Right ventricle myocardium superior (tissue), 1 donor: Measurements from ENCODE around the gene GRPEL2. TPM values are rescaled to one million over a fixed set of nuclear protein-coding genes. Genes with fewer than 3 reads are reported as not detected.

Source experiments
- ATAC-seq: fragments of 200-7000 bp; cut with Tn5 transposase; one replicate; pipeline ENCODE4 v1.9.1; 2020; ENCODE audit warnings: mild to moderate bottlenecking; ENCODE audit not compliant: poor library complexity
- DNase-seq: peaks from one replicate; pipeline ENCODE4 v3.0.0-alpha.2; 2020
- intact Hi-C: fragments of 100-400 bp; cut with DNase I; formaldehyde crosslinking; loops from one replicate; pipeline ENCODE4 v1.11.2; 2022
- total RNA-seq: library from RNA; stranded (reverse); fragmentation: NEBNext Ultra II Directional; extraction: Animal tissue kit (Norgen Biotek cat#: 25700); gene quantifications from one replicate; pipeline ENCODE4 v1.2.1, GENCODE V29; 2021
- donor health status: DM: no; HTN: yes; CAD: no; lungs with severe emphysema.

The GRPEL2 gene
- total RNA-seq, 1 donor from 2014 or later = 9.0 TPM

GRCh38 chr5:149315753-149316152 is 29.5 kb upstream of the GRPEL2 start:
- ATAC-seq = no peak
- DNase-seq = no peak
- intact Hi-C loops = loop anchor here (5.0 kb wide), 1 partner anchor 57 kb away; no protein-coding TSS in a partner anchor

GRCh38 chr5:149317281-149318048 is 27.8 kb upstream of the GRPEL2 start:
- no peak for ATAC-seq
- intact Hi-C loops = loop anchor here (5.0 kb wide), 1 partner anchor 55 kb away; no protein-coding TSS in a partner anchor
- DNase-seq = no peak

DNA sequence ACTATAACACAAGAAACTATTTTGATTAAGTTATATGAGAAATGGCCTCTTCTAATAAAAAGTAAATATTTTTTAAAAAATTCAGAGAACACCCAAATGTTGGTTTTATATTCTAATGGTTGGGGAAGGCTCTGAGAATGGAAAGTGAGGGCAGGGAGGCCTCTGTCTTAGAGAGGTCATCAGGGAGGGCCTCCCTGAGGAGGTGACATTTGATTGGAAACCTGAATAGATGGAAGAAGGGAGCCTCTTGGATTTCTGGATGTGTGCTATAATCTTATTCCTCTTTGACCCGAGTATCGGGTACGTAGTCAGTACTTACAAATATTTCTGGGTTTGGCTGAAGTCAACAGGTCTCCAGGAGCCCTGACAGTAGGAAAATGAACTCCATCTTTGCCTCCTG is 26.1 kb upstream of the GRPEL2 start:
- DNase-seq (no peak), ATAC-seq (no peak)
- intact Hi-C loops = loop anchor here (5.0 kb wide), 1 partner anchor 53 kb away; no protein-coding TSS in a partner anchor

DNA sequence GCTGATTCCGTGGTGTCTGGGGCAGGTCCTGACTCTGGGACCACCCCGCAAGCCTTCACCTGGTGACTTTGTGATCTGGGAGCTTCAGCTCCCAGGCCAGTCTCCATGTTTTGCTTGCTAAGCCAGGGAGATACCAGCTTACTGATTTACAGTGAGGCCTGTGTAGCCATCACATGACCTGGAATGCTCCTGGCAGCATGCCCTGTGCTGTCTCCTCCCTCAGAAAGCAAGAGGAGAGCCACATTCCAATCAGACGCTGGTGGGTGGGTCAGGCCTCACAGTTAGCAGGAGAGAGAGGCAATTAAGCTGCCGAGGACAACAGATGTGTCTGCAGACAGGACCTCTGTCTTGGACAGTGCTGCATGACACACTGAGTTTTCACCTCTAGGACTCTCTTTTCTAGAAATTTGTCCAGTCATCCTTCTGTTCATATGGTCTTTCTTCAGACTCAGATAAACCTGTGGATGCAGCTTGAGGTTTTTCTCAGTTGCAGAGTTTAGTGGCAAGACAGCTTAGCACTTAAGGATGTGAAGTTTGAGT is 24.4 kb upstream of the GRPEL2 start:
- ATAC-seq = peak; percentile 92
- DNase-seq = peak; percentile 93
- intact Hi-C loops = no loop called here

- ATAC-seq (no peak), DNase-seq (no peak)
- intact Hi-C loops = no loop called here
Observed at GRCh38 chr5:149322518-149322917, 22.8 kb upstream of the GRPEL2 start.

DNA sequence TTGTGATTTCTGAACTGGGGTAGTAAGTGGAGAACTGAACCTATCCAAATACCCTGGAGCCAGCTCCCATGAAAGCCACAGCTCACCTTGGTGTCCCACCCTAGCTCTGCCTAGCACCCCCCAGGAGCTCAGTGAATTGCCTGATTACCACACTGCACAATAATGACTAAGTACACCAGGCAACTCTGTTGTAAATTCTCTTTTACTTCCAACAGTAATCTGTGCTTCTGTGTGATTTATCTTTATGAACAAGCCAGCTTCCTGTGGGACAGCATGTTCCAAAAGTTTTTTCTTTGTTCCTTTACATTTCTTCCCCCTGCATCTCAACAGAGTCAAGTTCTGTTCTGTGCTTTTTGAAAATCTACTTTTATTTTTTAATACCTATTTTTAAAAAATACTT is 22.1 kb upstream of the GRPEL2 start:
- DNase-seq (no peak), ATAC-seq (no peak)
- intact Hi-C loops = no loop called here

DNA sequence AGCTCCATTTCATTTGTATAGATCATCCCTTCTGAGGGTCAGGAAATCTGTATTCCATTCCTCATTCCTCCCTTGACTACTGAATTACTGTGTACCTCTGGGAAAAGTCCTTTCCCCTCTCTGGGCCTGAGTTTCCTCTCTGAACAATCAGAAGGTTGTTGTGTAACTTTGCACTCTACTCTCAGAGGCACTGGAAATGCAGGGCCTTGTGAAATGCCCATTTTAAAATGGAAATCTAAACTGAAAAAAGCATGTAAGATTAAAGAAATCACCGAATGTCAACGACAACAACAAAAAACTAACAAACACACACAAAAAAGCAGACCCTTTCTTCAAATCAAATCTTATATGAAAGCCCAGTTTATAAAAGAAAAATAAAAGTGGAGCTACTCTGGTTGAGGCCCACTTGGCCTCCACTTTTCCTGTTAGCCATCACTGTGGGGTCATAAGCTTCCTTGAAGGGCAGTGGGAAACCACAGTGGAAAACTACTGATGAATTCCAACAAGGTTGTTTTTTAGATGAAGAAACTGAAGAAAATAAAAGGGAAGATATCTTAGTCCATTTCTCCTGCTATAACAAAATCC is 21.6 kb upstream of the GRPEL2 start:
- DNase-seq (no peak), ATAC-seq (peak; percentile 26)
- intact Hi-C loops = no loop called here

GRCh38 chr5:149324641-149325040 is 20.7 kb upstream of the GRPEL2 start:
- DNase-seq (no peak), ATAC-seq (no peak)
- intact Hi-C loops = no loop called here

DNA sequence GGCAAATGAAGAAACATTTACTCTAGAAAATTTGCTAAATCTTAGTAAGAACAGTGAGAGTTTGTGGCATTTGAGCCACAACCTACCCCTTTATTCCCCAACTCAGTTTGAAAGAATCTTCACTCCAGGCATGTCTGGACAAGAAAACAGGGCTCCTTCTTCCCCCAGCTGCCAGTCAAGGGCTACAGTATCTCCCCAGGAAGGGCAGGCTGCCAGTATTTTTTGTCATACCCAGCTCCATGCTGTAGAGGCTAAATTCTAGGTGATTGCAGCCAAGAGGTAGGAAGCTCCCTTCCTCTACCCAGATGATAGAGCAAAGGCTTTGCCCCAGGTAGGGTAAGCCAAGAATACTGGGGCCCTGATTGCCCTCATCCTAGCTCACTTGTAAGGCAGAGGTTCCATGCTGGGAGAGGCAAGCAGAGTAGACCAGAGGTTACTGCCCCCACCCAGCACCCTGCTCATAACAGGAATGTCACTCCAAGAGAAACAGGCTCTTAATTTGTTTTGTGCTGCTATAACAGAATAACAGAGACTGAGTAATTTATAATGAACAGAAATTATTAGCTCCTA is 20.0 kb upstream of the GRPEL2 start:
- intact Hi-C loops = no loop called here
- ATAC-seq (no peak), DNase-seq (no peak)

GRCh38 chr5:149325894-149326293 is 19.4 kb upstream of the GRPEL2 start:
- no peak for ATAC-seq
- intact Hi-C loops = no loop called here
- DNase-seq = no peak

- intact Hi-C loops = no loop called here
- DNase-seq (no peak), ATAC-seq (no peak)
Observed at GRCh38 chr5:149326611-149327010, 18.7 kb upstream of the GRPEL2 start.

- DNase-seq = no peak
- intact Hi-C loops = no loop called here
- no peak for ATAC-seq
Observed at GRCh38 chr5:149328177-149328576, 17.1 kb upstream of the GRPEL2 start.

GRCh38 chr5:149333711-149334443 is 11.4 kb upstream of the GRPEL2 start:
- ATAC-seq (no peak), DNase-seq (no peak)
- intact Hi-C loops = no loop called here

DNA sequence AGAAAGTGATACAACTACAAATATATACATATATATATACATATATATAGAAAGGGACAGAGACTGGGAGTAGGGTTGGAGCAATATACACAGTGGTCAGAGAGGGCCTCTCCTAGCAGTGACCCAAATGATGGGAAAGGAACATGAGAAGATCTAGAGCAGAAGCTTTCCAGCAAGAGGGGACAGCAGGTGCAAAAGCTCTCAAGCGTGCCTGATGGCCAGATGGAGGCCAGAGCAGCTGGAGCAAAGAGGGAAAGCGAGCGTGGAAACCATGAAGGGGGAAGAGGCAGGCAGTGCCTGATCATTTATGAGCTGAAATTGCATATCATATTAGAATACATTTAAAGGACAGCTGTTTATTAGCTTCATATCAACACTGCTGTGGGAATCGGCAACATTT is 7.6 kb upstream of the GRPEL2 start:
- intact Hi-C loops = no loop called here
- ATAC-seq (no peak), DNase-seq (no peak)

- DNase-seq = no peak
- intact Hi-C loops = no loop called here
- no peak for ATAC-seq
Observed at GRCh38 chr5:149338364-149338763, 6.9 kb upstream of the GRPEL2 start.

GRCh38 chr5:149340920-149341319 is 4.4 kb upstream of the GRPEL2 start:
- ATAC-seq (no peak), DNase-seq (no peak)
- intact Hi-C loops = no loop called here

DNA sequence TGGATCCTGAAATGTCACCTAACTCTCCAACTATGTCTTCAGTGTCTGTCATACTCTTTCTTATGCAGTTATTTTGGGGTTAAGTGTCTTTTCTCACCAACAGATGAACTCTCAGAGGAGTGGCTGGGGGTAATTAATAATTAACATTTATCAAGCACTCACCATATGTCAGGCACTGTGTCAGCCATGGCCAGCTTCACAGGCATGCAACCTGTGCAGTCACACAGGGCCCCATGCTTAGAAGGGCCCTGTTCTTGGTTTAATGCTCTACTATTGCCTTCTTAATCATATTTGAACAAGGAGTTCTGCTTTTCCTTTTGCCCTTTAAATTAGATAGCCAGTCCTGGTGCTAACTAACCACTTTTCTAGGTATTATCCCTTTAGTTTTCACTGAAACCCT is 3.4 kb upstream of the GRPEL2 start:
- DNase-seq (no peak), ATAC-seq (no peak)
- intact Hi-C loops = no loop called here

DNA sequence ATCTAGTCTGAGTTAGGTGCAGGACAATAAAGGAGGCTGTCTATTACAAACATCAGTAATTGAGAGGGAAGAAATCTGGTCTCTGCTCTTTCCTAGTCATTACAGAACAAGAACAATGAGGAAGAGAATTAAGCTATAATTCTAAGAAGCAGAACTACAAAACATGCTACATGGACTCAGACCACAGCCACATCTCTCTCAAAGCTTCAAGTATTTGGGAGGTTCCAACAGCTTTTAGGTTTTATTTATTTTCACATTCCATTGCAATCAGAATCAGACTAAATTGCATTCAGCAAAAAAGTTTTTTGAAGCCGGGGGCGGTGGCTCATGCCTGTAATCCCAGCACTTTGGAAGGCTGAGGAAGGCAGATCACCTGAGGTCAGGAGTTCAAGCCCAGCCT is 1.1 kb upstream of the GRPEL2 start:
- intact Hi-C loops = no loop called here
- no peak for ATAC-seq

GRCh38 chr5:149345892-149346222 is 558 bp downstream of the GRPEL2 start:
- intact Hi-C loops = no loop called here
- DNase-seq = no peak
- no peak for ATAC-seq

More for the DNA sequence above, 1.1 kb upstream of the GRPEL2 start:
- no peak for DNase-seq
